GM10266 (cell line): Measurements from ENCODE around the gene NGRN.

Source experiments
- DNase-seq: peaks from one replicate; pipeline ENCODE4 v3.0.0; 2012; ENCODE audit errors: extremely low spot score
- CTCF ChIP-seq: IDR thresholded peaks from 2 replicates; pipeline ENCODE4 v1.5.1; 2012; ENCODE audit warnings: mild to moderate bottlenecking, low read depth; ENCODE audit not compliant: control insufficient read depth, insufficient read depth; ENCODE audit errors: missing control alignments

The NGRN gene

DNA sequence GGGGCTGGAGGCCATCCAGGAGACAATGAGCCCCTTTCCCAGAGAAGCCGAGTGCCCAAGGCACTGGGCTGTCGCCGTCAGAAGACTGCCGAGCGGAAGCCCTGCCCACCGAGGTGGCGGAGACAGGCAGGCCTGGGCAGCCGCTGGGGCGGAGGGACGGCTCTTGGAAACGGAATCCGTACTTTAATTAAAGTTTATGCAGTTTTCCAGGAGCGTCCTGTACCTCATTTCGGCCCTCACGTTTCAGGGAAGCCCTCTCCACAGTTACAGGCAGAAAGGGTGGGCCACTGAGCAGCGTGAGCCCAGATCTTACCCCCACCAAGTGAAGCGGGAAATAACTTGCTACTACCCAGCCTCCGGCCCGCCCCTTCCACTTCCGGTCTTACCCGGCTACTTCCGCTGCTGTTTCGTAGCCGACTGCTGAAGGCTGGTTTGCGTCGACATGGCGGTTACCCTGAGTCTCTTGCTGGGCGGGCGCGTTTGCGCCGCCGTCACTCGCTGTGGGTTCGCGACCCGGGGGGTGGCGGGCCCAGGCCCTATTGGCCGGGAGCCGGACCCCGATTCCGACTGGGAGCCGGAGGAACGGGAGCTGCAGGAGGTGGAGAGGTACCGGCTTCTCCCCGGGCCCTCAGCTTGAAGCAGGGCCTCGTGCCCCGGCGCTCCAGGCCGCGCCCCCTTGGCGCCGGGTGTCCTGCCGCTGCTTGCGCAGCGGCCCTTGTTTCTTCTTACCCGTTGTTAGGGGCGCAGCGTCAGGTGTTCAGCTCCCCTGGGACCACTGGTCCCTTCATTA, at the start of gene NGRN:
NGRN (plus strand) TSS at position 402 of the 790 bp plus-strand sequence; CDS start at position 443, 41 bp downstream.
- TF ChIP-seq CTCF = peak; percentile 6
- peak; percentile 90 for DNase-seq

- DNase-seq = no peak
- no peak for TF ChIP-seq CTCF
Measured at GRCh38 chr15:90217671-90218394, 47.6 kb upstream of the NGRN start.

- peak; percentile 56 for TF ChIP-seq CTCF
- peak; percentile 62 for DNase-seq
Measured at GRCh38 chr15:90219421-90220141, 45.9 kb upstream of the NGRN start.

GRCh38 chr15:90221246-90221900, 44.1 kb upstream of the NGRN start:
- peak; percentile 73 for DNase-seq
- peak; percentile 74 for TF ChIP-seq CTCF

- TF ChIP-seq CTCF = no peak
Measured at GRCh38 chr15:90222547-90222946, 42.9 kb upstream of the NGRN start.

GRCh38 chr15:90223441-90224165, 41.9 kb upstream of the NGRN start:
- no peak for TF ChIP-seq CTCF
- DNase-seq = no peak

More at GRCh38 chr15:90222547-90222946, 42.9 kb upstream of the NGRN start:
- DNase-seq = no peak
